GM12891 (cell line): ENCODE measurements around the gene UNC5C.

Experiments used
- DNase-seq: peaks from one replicate; pipeline ENCODE4 v3.0.0; 2011; ENCODE audit warnings: low spot score; ENCODE audit not compliant: insufficient read length
- FAIRE-seq: peaks from 2 replicates; lab custom pipeline; 2011; peaks lifted over from hg19 to GRCh38; lab: Jason Lieb, UNC
- PAX5 ChIP-seq: IDR thresholded peaks from 2 replicates; pipeline ENCODE4 v1.6.1; 2011; ENCODE audit warnings: low read length, moderate library complexity, mild to moderate bottlenecking; ENCODE audit not compliant: insufficient read depth, severe bottlenecking
- POLR2A ChIP-seq: IDR thresholded peaks from 2 replicates; pipeline ENCODE4 v1.6.1; 2011; ENCODE audit warnings: low read depth, low read length, control low read depth
- POLR2AphosphoS5 ChIP-seq: IDR thresholded peaks from 2 replicates; pipeline ENCODE4 v1.6.1; 2011; ENCODE audit warnings: low read depth, low read length, control low read depth
- POU2F2 ChIP-seq: IDR thresholded peaks from 2 replicates; pipeline ENCODE4 v1.6.1; 2011; ENCODE audit warnings: low read depth, mild to moderate bottlenecking, control low read depth, low read length, moderate library complexity
- SPI1 ChIP-seq: IDR thresholded peaks from 2 replicates; pipeline ENCODE4 v1.6.1; 2011; ENCODE audit warnings: low read depth, low read length, control low read depth
- TAF1 ChIP-seq: IDR thresholded peaks from 2 replicates; pipeline ENCODE4 v1.6.1; 2011; ENCODE audit warnings: low read depth, low read length, control low read depth

UNC5C gene

GRCh38 chr4:95251568-95251967 lies 297.2 kb downstream of the UNC5C start:
- no peak for FAIRE-seq
- DNase-seq: no peak
- no peak for TF ChIP-seq POLR2AphosphoS5
- TF ChIP-seq POLR2A: no peak
- no peak for TF ChIP-seq TAF1
- no peak for TF ChIP-seq PAX5
- TF ChIP-seq POU2F2: no peak
- no peak for TF ChIP-seq SPI1

- DNase-seq (no peak), FAIRE-seq (no peak)
- TF ChIP-seq SPI1: no peak
- TF ChIP-seq TAF1: no peak
- no peak for TF ChIP-seq POLR2AphosphoS5
- no peak for TF ChIP-seq POU2F2
- TF ChIP-seq POLR2A: no peak
- TF ChIP-seq PAX5: no peak
Observed at GRCh38 chr4:95250544-95251137, 298.1 kb downstream of the UNC5C start.

DNA sequence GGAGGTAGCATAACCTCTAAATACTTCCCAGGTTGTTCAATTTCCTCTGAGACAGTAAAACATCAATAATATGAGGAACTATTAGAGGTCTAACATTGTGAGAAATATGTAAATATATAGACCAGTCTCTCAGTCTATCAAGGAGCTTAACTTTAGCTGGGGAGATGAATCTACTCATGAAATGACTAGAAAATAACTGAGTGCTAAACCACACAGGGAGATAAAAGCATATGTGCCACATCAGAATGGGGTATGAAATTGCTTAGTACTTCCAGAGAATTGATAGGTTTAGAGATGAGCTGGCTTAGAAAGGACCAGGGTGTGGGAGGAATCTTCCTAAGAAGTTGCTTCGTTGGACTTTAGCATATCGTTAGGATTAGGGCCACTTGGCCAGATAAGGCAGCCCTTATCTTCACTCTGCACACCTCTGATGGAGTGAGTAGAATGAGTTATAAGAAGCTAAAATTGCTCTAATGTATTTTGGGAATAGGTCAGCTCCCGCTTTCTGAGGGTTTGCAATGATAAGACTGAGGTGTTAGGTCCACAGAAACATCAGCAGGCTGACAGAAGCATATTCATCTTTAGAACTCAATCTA lies 299.2 kb downstream of the UNC5C start:
- DNase-seq (no peak), FAIRE-seq (no peak)
- TF ChIP-seq PAX5 (no peak), POLR2AphosphoS5 (no peak), POU2F2 (no peak)

DNA sequence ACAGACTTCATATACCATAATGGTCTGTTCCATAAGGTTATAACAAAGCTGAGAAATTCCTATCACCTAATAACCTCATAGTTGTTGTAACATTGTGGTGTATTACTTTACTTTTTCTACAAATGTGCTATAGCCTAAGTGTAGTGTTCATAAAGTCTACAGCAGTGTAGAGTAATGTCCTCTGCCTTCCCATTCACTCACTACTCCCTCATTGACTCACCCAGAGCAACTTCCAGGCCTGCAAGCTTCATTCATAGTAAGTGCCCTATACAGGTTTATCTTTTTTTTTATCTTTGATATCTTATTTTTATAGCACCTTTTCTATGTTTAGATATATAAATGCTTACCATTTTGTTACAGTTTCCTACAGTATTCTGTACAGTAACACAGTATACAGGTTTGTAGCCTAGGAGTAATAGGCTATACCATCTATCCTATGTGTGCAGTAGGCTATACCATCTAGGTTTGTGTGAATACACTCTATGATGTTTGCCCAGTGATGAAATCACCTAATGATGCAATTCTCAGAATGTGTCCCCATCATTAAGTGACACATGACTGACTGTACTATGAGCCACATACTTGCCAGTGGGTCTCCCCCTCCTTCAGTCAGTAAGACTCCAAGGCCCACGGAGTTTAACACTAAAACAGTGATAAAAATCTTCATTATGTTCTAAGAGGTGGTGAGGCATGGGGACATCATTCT lies 299.9 kb downstream of the UNC5C start:
- FAIRE-seq: no peak
- DNase-seq: no peak
- no peak for TF ChIP-seq TAF1
- no peak for TF ChIP-seq POU2F2
- no peak for TF ChIP-seq POLR2AphosphoS5
- TF ChIP-seq SPI1: no peak
- TF ChIP-seq POLR2A: no peak
- no peak for TF ChIP-seq PAX5

DNA sequence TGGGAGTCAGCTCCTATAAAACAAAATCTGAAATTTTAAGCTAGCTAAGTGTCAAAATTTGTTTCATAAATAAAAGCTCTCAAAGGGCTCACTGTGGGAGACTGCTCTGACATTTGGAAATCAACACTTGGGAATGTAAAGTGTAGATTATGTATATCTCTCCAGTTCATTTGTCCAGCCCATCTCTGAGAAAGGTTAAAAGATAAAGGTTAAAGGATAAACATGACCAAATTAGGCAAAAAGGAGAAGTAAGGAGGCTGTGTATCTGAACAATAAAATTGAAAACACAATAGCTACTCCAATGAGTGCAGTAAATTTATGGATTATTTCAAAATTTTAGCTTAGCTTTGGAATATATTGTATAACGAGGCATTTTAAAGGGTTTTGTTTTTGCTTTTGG lies 304.9 kb downstream of the UNC5C start:
- FAIRE-seq: no peak
- no peak for DNase-seq
- TF ChIP-seq POLR2AphosphoS5 (no peak), SPI1 (no peak), POU2F2 (no peak), PAX5 (no peak), POLR2A (no peak), TAF1 (no peak)

GRCh38 chr4:95238554-95238953 lies 310.2 kb downstream of the UNC5C start:
- TF ChIP-seq SPI1 (no peak), TAF1 (no peak), POU2F2 (no peak), POLR2A (no peak), POLR2AphosphoS5 (no peak), PAX5 (no peak)
- DNase-seq: no peak
- no peak for FAIRE-seq

DNA sequence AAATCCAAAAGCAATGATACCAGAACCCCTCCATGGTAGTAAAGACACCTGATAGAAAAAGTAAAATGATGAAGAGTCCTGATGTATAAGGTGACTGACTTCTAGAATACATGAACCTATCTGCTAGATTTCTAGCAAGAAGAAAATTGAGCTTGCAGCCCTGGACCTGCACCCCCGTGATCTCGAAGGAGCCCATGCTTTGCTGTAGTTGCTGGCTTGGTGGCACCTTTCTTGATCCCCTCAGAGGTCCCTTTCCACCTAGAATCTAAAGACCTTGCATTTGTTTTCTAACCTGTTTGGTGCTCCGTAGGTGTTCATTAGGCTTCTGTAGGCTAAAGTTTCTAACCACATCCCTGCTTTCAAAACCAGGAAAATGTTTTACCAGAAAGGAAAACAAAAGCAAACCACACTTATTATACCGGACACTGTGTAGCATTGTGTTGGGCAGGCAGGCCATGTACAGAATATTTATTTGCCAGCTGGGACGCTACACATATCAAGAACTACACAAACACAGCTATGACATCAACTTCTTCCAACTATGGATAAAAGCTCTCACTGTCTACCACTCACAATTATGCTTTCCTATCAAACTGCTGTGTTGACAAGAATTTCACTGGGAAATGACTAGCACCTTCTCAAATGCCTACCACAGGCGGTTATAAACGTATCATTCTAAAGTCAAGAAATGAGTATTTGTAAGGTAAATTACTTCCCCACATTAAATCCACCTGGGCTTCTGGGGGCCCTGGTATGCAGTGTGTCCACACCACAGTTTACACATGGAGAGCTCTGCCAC lies 316.2 kb downstream of the UNC5C start:
- no peak for DNase-seq
- no peak for FAIRE-seq
- no peak for TF ChIP-seq POLR2AphosphoS5
- no peak for TF ChIP-seq TAF1
- no peak for TF ChIP-seq POU2F2
- TF ChIP-seq PAX5: no peak
- no peak for TF ChIP-seq SPI1
- no peak for TF ChIP-seq POLR2A

DNA sequence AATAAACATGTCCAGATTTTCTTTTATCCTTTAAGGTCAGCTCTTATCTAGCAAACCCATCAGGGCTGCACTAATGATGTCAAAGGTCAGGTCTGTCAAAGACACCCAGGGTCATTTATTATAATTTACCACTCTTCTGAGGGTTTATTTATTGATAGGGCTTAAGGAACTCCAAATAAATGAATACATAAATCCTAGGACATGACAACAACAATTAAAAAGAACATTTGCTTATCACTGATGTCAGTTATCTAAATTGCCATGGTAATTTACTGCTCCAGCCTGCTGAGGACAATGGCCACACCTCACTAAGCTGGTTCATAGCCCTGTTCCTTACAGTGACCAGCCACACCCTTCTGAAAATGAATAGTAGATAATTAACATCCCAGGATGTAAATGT lies 317.1 kb downstream of the UNC5C start:
- FAIRE-seq: no peak
- TF ChIP-seq TAF1 (no peak), POU2F2 (no peak), PAX5 (no peak), POLR2AphosphoS5 (no peak), SPI1 (no peak), POLR2A (no peak)
- DNase-seq: no peak

DNA sequence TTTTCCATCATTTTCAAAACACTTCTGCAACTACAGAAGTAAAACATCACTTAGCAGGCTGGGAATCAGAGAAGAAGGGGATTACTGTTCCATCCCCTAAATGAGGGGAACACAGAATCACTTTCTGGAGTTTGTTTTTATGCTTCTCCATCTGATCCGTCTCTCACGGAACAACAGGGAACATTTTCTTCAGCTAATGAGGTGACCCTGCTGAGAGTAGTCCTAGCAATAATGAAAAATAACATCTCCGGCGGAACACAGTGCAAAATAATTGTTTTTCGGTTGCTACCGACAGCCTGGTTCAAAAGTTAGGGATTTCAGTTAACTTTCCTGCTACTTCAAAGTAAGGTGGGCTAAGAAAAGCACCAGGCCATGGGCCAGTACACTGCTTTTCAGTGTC lies 322.9 kb downstream of the UNC5C start:
- DNase-seq (no peak), FAIRE-seq (no peak)
- TF ChIP-seq PAX5 (no peak), POLR2AphosphoS5 (no peak), POLR2A (no peak), POU2F2 (no peak), TAF1 (no peak)
